SK-N-SH (cell line): ENCODE data around the gene UTY. TPM values are rescaled to one million over a fixed set of nuclear protein-coding genes. Genes with fewer than 3 reads are reported as not detected.

Experiments used
- CTCF ChIA-PET: fragments of 300-600, 350-600 bp; formaldehyde crosslinking; extraction: SDS; loops from one replicate; lab custom pipeline; 2021; lab: Yijun Ruan, JAX
- POLR2A ChIA-PET: fragments of 350-600 bp; sonication (Branson Sonifier 250); formaldehyde crosslinking; extraction: SDS; loops from one replicate; lab custom pipeline; 2020; ENCODE audit warnings: antibody characterized with exemption, inconsistent platforms; lab: Yijun Ruan, JAX
- DNase-seq: peaks from one replicate; pipeline ENCODE4 v3.0.0; 2012
- H2AFZ ChIP-seq: fragments of 200-600 bp; sonication (generic); 2 replicates; pipeline ENCODE4 v1.8.1; 2016; ENCODE audit warnings: antibody characterized with exemption, mild to moderate bottlenecking, low read depth
- H3F3A ChIP-seq: fragments of 200-600 bp; sonication (generic); replicated peaks from 2 replicates; pipeline ENCODE3; 2016; ENCODE audit warnings: antibody characterized with exemption, mild to moderate bottlenecking; ENCODE audit not compliant: insufficient read depth
- H3K27ac ChIP-seq, 2 experiments: fragments of 200-500 bp in 1 of 2; fragments of 200-600 bp in 1 of 2; sonication (Bioruptor generic) in 1 of 2; sonication (generic), shearing (Covaris generic) in 1 of 2; 2 replicates each; pipeline versions ENCODE4 v1.5.1 to v1.6.1; 2014 to 2016; ENCODE audit warnings: low read depth in 2 of 2, inconsistent platforms in 1 of 2, low read length in 1 of 2, mild to moderate bottlenecking in 1 of 2, mixed read lengths in 1 of 2
- H3K27me3 ChIP-seq: fragments of 200-600 bp; sonication (generic), shearing (Covaris generic); 2 replicates; pipeline ENCODE4 v1.6.1; 2016; ENCODE audit warnings: mixed run types; ENCODE audit not compliant: insufficient read depth
- H3K36me3 ChIP-seq, 2 experiments: fragments of 200-500 bp in 1 of 2; fragments of 200-600 bp in 1 of 2; sonication (Bioruptor generic) in 1 of 2; sonication (generic) in 1 of 2; replicated peaks in 1 of 2; 2 replicates each; pipeline versions ENCODE3 to v1.5.1; 2014 to 2016; ENCODE audit warnings: low read length in 1 of 2, mild to moderate bottlenecking in 1 of 2; ENCODE audit not compliant: insufficient read depth in 2 of 2, control insufficient read depth in 1 of 2
- H3K4me1 ChIP-seq, 2 experiments: fragments of 200-500 bp in 1 of 2; fragments of 200-600 bp in 1 of 2; sonication (Bioruptor generic) in 1 of 2; sonication (generic), shearing (Covaris generic) in 1 of 2; 2 replicates each; pipeline versions ENCODE4 v1.5.1 to v1.6.1; 2014 to 2016; ENCODE audit warnings: low read depth in 1 of 2, low read length in 1 of 2, mixed run types in 1 of 2; ENCODE audit not compliant: insufficient read depth in 2 of 2, control insufficient read depth in 1 of 2
- H3K4me2 ChIP-seq: fragments of 200-600 bp; sonication (generic), shearing (Covaris generic); 2 replicates; pipeline ENCODE4 v1.6.1; 2017; ENCODE audit warnings: mixed run types
- H3K4me3 ChIP-seq, 2 experiments: fragments of 200-500 bp in 1 of 2; fragments of 200-600 bp in 1 of 2; sonication (Bioruptor generic) in 1 of 2; sonication (generic), shearing (Covaris generic) in 1 of 2; 2 replicates each; pipeline versions ENCODE4 v1.5.1 to v1.8.1; 2014 to 2016; ENCODE audit warnings: low read depth in 2 of 2, inconsistent platforms in 1 of 2, low read length in 1 of 2, mild to moderate bottlenecking in 1 of 2, mixed read lengths in 1 of 2, moderate library complexity in 1 of 2
- H3K79me2 ChIP-seq: fragments of 200-600 bp; sonication (generic); 2 replicates; pipeline ENCODE4 v1.8.1; 2017; ENCODE audit warnings: mild to moderate bottlenecking; ENCODE audit not compliant: insufficient read depth
- H3K9ac ChIP-seq: fragments of 200-600 bp; sonication (generic); 2 replicates; pipeline ENCODE4 v1.6.1; 2017; ENCODE audit warnings: mixed run types
- H3K9me2 ChIP-seq: fragments of 200-600 bp; sonication (generic); 2 replicates; pipeline ENCODE4 v1.6.1; 2017; ENCODE audit warnings: mixed run types
- H3K9me3 ChIP-seq: fragments of 200-600 bp; sonication (generic); 2 replicates; pipeline ENCODE4 v1.6.1; 2017; ENCODE audit warnings: mixed run types, mild to moderate bottlenecking, moderate library complexity
- H4K20me1 ChIP-seq: fragments of 200-600 bp; sonication (generic); 2 replicates; pipeline ENCODE4 v1.6.1; 2017; ENCODE audit warnings: mild to moderate bottlenecking, mixed run types; ENCODE audit not compliant: insufficient read depth
- CHD2 ChIP-seq: fragments of 150-350 bp; IDR thresholded peaks from 2 replicates; pipeline ENCODE4 v1.6.1; 2018; ENCODE audit warnings: low read length; ENCODE audit not compliant: partially characterized antibody
- EP300 ChIP-seq, 2 experiments: IDR thresholded peaks; 2 replicates each; pipeline versions ENCODE4 v1.4.0 to v1.6.1; 2012; ENCODE audit warnings: borderline replicate concordance in 1 of 2, low read depth in 1 of 2, low read length in 1 of 2
- FOSL2 ChIP-seq: IDR thresholded peaks from 2 replicates; pipeline ENCODE4 v1.4.0; 2012; ENCODE audit warnings: low read depth, mild to moderate bottlenecking, moderate library complexity, borderline replicate concordance
- FOXM1 ChIP-seq: IDR thresholded peaks from 2 replicates; pipeline ENCODE4 v1.4.0; 2012; ENCODE audit warnings: low read depth, mild to moderate bottlenecking
- IRF3 ChIP-seq: fragments of 150-350 bp; IDR thresholded peaks from 2 replicates; pipeline ENCODE4 v1.6.1; 2016; ENCODE audit warnings: mild to moderate bottlenecking, low read depth, low read length
- POLR2AphosphoS5 ChIP-seq: IDR thresholded peaks from 2 replicates; pipeline ENCODE4 v1.6.1; 2012; ENCODE audit warnings: low read depth, low read length
- RCOR1 ChIP-seq: fragments of 150-350 bp; IDR thresholded peaks from 2 replicates; pipeline ENCODE4 v1.6.1; 2017; ENCODE audit warnings: antibody characterized with exemption, low read length
- TCF12 ChIP-seq: IDR thresholded peaks from 2 replicates; pipeline ENCODE4 v1.4.0; 2012
- TEAD4 ChIP-seq: IDR thresholded peaks from 2 replicates; pipeline ENCODE4 v1.4.0; 2012; ENCODE audit warnings: mild to moderate bottlenecking, borderline replicate concordance; ENCODE audit not compliant: insufficient read depth
- WGBS: methylation state at CpG from one replicate; pipeline ENCODE4 v1.1.6; 2017; ENCODE audit warnings: low lambda C conversion rate; 5-methylcytosine and 5-hydroxymethylcytosine counted together
- polyA plus RNA-seq, 3 experiments: library from polyadenylated mRNA; depleted of rRNA; stranded (reverse); fragments of >200 nt; gene quantifications; 2 replicates each; pipeline ENCODE4 v1.2.3, GENCODE V29; 2012
- TF ChIP-seq, protein P1 (sequence below): IDR thresholded peaks from 2 replicates; pipeline ENCODE4 v1.6.1; 2012; ENCODE audit warnings: mild to moderate bottlenecking, low read depth, low read length, moderate library complexity
- TF ChIP-seq, protein P2 (sequence below): fragments of 200-600 bp; sonication (generic); IDR thresholded peaks from 2 replicates; pipeline ENCODE4 v1.6.1; 2017; ENCODE audit warnings: antibody characterized with exemption, mild to moderate bottlenecking, moderate library complexity
- TF ChIP-seq, protein P3 (sequence below): IDR thresholded peaks from 2 replicates; pipeline ENCODE4 v1.4.0; 2012; ENCODE audit warnings: low read depth, borderline replicate concordance
- TF ChIP-seq, protein P4 (sequence below): fragments of 150-350 bp; IDR thresholded peaks from 2 replicates; pipeline ENCODE4 v1.6.1; 2017; ENCODE audit warnings: antibody characterized with exemption, low read length, low read depth, borderline replicate concordance
- TF ChIP-seq, protein P5 (sequence below): IDR thresholded peaks from 2 replicates; pipeline ENCODE4 v1.4.0; 2012; ENCODE audit warnings: low read depth, borderline replicate concordance

The UTY gene
- polyA plus RNA-seq, 1 of the 3 experiments (the other 2 are of a cell fraction): not detected

GRCh38 chrY:13330651-13331050 lies 149.2 kb downstream of the UTY start (continued):
- TF ChIP-seq, protein P1, sequence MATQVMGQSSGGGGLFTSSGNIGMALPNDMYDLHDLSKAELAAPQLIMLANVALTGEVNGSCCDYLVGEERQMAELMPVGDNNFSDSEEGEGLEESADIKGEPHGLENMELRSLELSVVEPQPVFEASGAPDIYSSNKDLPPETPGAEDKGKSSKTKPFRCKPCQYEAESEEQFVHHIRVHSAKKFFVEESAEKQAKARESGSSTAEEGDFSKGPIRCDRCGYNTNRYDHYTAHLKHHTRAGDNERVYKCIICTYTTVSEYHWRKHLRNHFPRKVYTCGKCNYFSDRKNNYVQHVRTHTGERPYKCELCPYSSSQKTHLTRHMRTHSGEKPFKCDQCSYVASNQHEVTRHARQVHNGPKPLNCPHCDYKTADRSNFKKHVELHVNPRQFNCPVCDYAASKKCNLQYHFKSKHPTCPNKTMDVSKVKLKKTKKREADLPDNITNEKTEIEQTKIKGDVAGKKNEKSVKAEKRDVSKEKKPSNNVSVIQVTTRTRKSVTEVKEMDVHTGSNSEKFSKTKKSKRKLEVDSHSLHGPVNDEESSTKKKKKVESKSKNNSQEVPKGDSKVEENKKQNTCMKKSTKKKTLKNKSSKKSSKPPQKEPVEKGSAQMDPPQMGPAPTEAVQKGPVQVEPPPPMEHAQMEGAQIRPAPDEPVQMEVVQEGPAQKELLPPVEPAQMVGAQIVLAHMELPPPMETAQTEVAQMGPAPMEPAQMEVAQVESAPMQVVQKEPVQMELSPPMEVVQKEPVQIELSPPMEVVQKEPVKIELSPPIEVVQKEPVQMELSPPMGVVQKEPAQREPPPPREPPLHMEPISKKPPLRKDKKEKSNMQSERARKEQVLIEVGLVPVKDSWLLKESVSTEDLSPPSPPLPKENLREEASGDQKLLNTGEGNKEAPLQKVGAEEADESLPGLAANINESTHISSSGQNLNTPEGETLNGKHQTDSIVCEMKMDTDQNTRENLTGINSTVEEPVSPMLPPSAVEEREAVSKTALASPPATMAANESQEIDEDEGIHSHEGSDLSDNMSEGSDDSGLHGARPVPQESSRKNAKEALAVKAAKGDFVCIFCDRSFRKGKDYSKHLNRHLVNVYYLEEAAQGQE: no peak
- TF ChIP-seq, protein P2, sequence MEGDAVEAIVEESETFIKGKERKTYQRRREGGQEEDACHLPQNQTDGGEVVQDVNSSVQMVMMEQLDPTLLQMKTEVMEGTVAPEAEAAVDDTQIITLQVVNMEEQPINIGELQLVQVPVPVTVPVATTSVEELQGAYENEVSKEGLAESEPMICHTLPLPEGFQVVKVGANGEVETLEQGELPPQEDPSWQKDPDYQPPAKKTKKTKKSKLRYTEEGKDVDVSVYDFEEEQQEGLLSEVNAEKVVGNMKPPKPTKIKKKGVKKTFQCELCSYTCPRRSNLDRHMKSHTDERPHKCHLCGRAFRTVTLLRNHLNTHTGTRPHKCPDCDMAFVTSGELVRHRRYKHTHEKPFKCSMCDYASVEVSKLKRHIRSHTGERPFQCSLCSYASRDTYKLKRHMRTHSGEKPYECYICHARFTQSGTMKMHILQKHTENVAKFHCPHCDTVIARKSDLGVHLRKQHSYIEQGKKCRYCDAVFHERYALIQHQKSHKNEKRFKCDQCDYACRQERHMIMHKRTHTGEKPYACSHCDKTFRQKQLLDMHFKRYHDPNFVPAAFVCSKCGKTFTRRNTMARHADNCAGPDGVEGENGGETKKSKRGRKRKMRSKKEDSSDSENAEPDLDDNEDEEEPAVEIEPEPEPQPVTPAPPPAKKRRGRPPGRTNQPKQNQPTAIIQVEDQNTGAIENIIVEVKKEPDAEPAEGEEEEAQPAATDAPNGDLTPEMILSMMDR: no peak
- no peak for TF ChIP-seq FOXM1

DNA sequence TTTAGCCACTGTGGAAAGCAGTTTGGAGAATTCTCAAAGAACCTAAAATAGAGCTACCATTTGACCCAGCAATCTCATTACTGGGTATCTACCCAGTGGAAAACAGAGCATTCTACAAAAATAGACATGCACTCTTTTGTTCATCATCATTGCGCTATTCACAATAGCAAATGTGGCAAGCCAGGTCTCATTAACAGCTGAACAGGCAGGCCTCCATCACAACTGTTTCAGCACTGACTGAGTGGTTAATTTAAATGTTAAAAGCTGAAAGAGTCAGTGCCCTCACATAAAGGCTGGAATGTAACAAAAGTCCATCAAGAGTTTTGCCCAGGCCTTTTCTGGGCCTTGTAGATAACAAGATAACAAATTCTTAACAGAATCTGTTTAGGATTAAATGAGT lies 166.9 kb downstream of the UTY start:
- WGBS: no CpG with 5 or more reads among the region's 1 CpG
- H2AFZ ChIP-seq: no peak overlapping the region
- no peaks in the 10 kb centered on the region for H4K20me1 ChIP-seq
- H3K9me2 ChIP-seq: no peaks in the 10 kb centered on the region
- no peak overlapping the region for H3K9ac ChIP-seq
- H3K4me2 ChIP-seq: no peak overlapping the region
- no peaks in the 10 kb centered on the region for H3K36me3 ChIP-seq
- ChIA-PET POLR2A (no interaction called here), CTCF (no interaction called here)
- H3K4me3 ChIP-seq: no peak overlapping the region
- DNase-seq: no peak
- H3F3A ChIP-seq: no peaks in the 10 kb centered on the region
- H3K9me3 ChIP-seq: no peaks in the 10 kb centered on the region
- H3K27ac ChIP-seq: no peak overlapping the region
- H3K27me3 ChIP-seq: no peaks in the 10 kb centered on the region
- H3K79me2 ChIP-seq: no peaks in the 10 kb centered on the region
- no peaks in the 10 kb centered on the region for H3K4me1 ChIP-seq
- TF ChIP-seq FOSL2 (no peak), EP300 (IDR thresholded peaks at IDR 0.05; ENCODE audit: borderline replicate concordance in 1 of 2, low read depth in 1 of 2, low read length in 1 of 2) (no peak), TCF12 (no peak), CHD2 (no peak), POLR2AphosphoS5 (no peak), IRF3 (no peak), RCOR1 (no peak), TEAD4 (no peak)
- TF ChIP-seq, protein P3, sequence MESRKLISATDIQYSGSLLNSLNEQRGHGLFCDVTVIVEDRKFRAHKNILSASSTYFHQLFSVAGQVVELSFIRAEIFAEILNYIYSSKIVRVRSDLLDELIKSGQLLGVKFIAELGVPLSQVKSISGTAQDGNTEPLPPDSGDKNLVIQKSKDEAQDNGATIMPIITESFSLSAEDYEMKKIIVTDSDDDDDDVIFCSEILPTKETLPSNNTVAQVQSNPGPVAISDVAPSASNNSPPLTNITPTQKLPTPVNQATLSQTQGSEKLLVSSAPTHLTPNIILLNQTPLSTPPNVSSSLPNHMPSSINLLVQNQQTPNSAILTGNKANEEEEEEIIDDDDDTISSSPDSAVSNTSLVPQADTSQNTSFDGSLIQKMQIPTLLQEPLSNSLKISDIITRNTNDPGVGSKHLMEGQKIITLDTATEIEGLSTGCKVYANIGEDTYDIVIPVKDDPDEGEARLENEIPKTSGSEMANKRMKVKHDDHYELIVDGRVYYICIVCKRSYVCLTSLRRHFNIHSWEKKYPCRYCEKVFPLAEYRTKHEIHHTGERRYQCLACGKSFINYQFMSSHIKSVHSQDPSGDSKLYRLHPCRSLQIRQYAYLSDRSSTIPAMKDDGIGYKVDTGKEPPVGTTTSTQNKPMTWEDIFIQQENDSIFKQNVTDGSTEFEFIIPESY: no peak
- TF ChIP-seq, protein P1: no peak
- TF ChIP-seq, protein P4, sequence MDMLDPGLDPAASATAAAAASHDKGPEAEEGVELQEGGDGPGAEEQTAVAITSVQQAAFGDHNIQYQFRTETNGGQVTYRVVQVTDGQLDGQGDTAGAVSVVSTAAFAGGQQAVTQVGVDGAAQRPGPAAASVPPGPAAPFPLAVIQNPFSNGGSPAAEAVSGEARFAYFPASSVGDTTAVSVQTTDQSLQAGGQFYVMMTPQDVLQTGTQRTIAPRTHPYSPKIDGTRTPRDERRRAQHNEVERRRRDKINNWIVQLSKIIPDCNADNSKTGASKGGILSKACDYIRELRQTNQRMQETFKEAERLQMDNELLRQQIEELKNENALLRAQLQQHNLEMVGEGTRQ: no peak
- TF ChIP-seq, protein P5, sequence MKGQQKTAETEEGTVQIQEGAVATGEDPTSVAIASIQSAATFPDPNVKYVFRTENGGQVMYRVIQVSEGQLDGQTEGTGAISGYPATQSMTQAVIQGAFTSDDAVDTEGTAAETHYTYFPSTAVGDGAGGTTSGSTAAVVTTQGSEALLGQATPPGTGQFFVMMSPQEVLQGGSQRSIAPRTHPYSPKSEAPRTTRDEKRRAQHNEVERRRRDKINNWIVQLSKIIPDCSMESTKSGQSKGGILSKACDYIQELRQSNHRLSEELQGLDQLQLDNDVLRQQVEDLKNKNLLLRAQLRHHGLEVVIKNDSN: no peak
